ENCODE results near the gene ATP12A.

The ATP12A gene

GRCh38 chr13:24738366-24738847 lies 58.2 kb downstream of the ATP12A start:
- no peak for DNase-seq

DNA sequence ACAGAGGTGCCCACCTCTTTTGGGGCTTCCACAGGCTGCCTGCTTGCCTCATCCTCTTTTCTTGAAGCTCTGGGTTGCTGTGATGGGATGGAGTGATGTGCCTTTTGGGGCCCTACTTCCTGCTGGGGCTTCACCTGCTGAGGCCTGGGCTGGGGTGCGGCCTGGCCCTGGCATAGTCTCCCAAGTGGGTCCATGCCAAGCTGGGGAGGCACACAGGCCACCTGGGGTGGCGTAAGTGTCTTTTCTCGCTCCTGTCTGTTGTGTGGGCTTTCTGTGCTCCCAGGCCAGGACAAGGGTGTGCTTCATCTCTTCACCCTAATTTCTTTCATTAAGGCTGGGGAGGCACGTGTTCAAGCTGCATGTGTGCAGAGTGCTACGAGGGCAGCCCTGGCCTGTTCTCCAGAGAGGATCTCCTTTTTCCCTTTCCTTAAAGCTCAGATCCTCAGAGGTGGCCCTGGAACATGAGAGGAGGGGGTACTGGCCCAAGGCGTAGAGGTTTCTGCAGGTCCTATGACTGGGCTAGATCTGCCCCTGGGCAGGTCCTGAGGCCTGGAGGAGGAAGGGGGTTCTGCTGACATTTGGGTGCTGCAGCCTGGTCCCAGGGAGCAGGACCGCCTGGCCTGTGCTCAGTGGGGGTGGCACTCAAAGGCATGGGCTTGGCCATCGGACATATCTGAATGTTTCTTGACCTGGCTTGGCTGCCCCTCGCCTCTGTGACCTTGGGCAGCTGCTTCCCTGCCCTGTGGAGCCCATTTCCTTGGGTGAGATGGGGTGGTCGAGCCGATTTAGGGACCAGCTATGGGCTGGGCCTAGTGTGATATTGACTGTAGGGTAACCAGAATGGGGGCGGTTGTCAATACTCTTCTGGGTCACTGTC lies 60.0 kb downstream of the ATP12A start:
- no peak for DNase-seq

DNA sequence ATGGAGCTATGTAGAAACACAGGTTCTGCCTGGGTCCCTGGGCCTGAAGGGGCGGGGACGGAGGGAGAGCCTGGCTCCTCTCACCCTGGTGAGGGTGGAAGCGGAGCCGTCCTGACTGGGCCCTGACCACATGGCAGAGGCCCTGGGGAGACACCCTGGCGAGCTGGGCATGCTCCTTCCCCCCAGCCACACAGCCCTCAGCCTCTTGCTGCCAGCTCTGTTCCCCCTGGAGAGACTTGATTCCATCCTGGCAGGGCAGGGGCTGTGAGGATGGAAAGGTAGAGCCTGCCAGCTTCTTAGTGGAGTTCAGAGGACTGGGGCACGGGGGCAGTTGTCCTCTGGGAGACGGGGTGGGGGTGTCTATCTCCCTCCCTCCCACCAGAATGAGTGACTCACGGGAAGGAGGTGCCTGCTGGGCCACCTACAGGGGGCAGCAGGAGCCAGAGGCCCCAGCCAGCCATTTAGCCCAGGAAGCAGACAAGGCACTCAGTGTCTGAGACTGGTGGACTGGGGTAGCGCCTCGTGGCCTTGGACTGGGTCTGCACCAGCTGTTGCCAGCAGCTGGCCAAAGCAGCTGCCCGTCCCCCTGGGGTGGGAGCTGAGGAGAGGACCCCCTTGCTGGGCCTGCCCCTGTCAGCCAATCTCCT lies 60.9 kb downstream of the ATP12A start:
- no peak for DNase-seq

GRCh38 chr13:24741791-24742190 lies 61.6 kb downstream of the ATP12A start:
- no peak for DNase-seq

- no peak for DNase-seq
These were observed 62.1 kb downstream of the ATP12A start for GRCh38 chr13:24742294-24742693.

DNA sequence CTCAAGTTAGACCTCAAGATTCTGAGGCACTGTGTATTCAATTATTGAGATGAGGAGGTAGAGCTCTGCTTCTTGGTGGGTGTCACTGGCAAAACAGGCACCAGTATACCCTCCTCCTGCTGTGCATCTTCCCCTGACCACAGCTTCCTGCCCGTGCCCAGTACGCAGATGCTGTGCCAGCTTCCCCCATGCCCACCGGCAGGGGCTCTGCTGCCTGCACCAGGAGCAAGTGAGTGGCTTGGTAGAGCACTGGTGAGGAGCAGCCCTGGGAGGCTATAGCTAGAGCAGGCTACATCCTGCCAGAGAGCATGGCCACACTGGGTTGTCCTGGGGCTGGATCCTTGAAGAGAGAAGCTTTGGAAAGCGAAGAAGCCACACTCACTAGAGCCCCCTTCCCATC lies 62.8 kb downstream of the ATP12A start:
- DNase-seq: no peak

- DNase-seq: no peak
These were observed 64.0 kb downstream of the ATP12A start for GRCh38 chr13:24744247-24744646.

GRCh38 chr13:24745516-24745860 lies 65.3 kb downstream of the ATP12A start:
- no peak for DNase-seq

DNA sequence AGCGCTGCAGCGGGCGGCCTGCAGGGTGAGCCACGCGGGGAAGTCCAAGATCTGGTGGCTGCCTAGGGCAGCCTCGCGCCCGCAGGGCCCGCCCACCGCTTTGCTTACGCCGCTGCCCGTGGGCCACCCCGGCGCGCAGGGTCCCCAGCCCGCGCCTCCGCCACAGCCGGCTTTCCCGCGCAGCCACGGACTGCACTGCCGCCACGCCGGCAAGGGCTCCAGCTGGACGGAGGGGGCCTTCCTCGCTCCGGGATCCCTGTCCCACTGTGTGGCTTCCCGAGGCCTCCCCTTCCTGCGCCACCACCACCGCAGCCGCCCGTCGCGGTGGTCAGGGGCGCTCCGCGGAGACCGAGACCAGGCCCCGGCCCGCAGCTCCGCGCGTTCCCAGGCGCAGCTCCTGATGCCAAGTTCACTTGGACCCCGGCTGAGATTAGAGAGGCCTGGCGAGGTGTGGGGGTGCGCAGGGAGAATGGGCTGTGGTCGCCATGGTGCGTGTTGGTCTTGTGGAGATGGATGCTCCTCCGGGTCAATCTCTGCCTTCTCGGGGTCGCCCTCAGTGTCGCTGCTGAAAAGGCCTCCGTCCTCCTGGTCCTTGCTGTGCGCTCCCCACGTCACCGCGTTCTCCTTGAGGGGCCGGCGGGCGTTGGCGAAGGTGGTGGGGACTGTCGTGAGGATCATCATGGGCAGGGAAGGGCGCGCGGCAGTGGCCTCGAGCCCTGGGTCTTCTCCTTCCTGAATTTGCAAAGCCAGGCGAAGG lies 65.8 kb downstream of the ATP12A start:
- no peak for DNase-seq

DNA sequence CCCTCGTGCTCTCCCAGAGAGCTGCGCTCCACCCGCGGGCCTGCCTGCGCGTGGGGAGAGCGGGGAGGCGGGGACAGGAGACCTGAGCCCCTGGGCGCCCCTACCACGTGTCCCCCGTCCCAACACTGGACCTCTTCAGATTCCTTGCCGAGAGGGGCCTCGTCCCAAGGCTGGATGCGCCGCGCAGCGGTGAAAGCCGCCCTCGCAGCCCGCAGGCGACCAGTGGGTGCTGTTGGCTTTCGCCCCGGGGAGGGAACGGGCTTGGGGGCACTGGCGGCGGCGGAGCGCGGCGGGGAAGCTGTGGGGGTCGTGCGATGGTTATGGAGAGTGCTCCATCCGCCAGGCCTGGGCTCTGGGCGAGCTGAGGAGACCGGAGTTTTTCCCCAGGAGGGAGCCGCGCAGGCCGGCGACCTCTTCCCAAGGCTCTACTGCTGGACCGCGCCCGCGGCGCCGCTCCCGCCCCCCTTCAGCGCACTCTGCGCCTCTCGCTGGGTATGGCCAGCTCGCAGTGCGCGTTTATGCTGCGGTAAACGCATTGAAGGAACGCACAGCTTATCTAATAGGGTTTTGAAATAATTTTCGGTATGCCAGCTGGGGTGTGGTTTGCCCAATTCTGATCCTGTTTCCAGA lies 66.5 kb downstream of the ATP12A start:
- DNase-seq: no peak

DNA sequence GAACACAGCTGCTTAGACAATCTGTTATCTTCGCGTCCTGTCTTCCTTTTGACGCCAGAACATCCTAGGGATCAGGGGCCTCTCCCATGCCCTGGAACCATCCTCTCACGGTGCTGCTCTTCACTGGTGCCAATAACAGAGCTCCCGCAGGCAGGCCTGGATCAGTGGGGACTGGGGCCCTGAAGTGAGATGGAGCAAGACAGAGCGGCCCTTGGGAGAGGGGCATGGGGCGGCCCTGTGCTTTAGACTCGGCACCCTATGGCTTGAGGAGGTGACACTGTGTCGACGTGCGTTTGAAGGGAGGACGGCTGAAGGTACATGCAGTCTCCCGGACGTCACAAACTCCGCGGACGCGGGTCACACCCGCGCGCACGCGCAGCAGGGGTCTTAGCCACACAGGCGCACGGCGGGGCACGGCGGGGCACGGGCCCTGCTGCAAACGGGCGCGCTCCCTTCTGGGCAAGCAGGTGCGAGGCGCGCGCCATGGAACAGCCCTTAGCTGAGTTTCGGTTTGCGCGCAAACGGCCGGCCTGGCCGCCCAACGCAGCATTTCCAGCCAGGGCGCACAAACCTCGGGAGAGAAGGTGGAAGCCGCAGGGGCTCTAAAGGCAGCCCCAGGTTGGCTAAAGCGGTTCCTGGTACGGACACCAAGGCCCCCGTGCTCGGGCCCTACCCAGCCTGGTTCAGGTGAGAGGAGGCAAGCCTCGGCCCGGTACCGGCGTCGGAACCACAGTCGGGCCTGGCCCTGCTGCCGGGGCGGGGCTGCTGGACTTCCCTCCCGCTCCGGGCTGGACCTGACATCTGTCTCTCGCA lies 67.2 kb downstream of the ATP12A start:
- peak; percentile 18 for DNase-seq

- no peak for DNase-seq
These were observed 67.8 kb downstream of the ATP12A start for GRCh38 chr13:24748061-24748400.

- DNase-seq: no peak
These were observed 79.0 kb downstream of the ATP12A start for GRCh38 chr13:24759197-24759596.

Measured in stimulated activated CD4-positive, alpha-beta T cell treated with anti-CD3 and anti-CD28 coated beads, Interleukin-1b, Interleukin-23, amount 100 ng/mL, for 48 hours (primary cell).